ENCODE results near the gene TRPV6.

Gene TRPV6

DNA sequence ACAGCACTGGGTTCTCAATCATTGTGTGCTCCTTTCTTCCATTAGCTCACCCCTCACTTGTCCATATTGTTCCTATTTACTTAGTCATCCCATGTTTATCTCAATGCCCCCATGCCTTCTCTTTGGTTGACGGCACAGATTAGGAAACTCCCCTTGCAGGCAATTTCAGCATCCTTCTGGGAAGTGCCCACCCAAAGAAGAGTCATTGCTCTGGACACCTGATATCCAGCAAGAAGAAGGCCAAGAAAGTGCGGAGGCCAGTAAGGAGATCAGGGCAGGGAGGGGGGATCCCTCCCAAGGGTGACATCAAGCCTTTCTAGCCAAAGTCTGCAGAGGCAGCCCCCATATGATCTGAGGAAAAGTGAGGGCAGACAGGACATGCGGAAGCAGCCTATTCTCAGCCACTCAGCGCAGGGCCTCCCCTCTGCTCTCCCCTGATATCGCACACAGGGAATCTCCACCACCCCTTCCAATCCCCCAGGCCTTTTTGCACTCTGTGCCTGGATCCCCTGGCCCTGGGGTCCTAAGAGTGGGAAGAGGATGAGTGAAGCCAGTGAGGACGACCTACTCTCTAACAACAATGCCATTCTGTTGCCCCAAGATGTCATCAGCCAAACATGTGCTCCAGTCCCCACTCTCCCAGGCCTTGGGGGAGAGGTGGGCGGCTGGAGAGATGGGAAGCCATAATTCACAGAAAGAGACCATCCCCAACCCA lies 1.8 kb downstream of the TRPV6 start:
- DNase-seq (ENCODE audit: low spot score) = no peak

DNA sequence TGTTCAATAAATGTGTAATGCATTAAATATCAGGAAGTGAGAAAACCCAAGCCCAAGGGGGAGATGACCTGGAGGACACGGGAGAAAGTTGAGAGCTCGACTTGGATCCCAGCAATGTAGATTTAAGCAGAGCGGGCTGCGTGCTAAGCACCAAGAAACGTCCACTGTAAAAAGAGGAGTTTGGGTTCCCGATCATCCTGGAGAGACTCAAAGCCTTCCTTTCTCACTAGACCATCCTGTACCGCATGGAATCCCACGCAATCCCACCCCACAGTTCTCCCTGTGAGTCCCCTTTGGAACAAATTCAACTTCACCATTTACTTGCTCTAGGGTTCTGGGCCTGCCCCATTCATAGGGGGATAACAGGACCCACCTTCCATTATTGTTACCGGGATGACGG lies 2.4 kb downstream of the TRPV6 start:
- no peak for DNase-seq (ENCODE audit: low spot score)

DNA sequence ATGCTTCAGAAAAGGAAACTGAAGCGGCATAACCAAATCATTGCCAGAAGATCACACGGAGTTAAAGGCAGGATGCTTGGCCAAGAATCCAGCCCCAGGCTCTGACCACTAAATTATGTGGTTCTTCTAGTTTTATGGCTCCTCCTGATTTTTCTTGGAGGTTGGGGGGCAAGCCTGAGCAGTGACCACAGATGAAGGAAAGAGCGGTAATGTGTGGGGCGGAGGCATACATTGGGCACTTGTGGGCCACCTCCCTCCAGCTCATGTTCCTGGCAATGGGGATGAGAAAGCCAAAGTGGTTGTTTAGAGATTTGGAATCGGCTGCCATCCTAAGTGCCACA lies 3.2 kb downstream of the TRPV6 start:
- DNase-seq (ENCODE audit: low spot score) = no peak

DNA sequence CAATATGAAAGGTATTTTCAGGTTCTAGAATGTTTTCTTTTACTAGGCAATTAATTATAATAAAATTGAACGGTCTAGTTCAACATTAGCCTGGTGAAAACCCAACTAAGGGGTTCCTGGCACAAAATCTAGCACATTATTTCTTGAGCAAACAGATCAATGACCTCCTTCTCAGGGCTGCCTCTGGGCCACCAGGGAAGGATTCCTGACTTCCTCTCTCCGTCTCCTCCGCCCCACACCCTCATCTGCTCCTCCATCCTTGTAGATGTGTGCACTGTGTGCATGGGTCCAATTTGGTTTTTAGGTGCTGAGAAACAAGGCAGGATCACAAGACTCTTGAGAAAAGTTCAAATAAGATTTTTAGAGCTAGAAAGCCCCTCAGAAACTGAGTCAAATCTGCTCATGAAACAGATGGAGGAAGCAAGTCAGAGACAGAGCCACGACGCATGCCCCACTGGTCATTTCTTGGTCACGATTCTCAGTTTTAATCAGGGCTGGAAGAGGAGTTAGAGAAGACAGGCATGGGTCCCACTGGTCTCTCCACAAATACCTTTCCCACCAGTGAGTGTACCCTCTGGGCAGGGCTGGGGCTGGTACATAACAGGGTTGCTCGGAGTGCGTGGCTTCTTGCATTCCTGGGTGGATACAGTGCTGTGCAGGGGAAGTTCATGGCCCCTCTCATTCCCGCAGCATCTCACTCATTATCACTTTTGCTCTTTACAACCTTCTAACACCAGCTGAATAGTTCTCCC lies 3.8 kb downstream of the TRPV6 start:
- no peak for DNase-seq (ENCODE audit: low spot score)

DNA sequence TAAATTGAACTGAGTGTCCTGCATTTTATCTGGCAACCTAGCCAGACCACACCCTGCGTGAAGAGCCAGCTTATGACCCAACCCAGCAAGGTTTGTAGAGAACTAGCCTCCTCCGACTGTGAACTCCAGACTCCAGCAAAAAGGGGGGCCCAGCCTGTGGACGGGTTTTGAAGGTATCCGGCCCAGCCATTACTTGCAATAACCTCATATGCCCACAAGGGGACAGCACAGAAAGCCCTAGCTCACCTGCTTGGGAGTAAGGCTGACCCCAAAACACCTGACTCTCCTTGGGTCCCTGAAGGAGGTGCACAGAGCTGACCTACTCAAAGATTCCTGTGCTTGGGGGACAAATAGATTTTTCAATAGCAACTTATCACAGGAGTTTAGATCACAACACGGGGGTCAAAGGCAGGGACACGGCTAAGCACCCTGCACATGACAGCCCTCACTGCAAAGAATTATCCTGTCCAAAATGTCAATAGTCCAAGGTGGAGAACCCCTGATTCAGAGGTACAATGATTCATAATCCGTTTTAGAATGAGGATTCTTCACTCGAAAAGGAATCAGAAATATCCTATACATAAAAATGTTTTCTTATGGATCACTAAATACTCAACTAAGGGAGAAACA lies 4.6 kb downstream of the TRPV6 start:
- peak; percentile 60 for DNase-seq (ENCODE audit: low spot score)

DNA sequence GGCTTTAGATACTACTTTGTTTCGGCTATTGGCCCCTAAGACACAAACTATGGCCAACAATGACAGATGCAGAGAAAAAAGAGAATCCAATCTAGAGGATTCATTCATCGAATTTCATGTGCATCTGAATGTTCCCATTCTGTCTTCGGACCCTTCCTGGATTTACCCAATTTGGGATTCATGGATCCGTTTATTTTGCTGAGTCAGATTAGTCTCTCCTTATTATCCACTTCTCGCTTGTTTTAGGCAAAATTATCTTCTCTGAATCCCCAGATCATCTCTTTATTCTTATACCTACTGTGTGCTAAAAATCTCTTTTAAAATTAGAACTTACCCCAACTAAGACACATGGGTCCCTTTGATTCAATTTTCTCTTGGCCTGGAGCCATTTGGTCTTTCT lies 6.5 kb downstream of the TRPV6 start:
- DNase-seq (ENCODE audit: low spot score) = no peak

DNA sequence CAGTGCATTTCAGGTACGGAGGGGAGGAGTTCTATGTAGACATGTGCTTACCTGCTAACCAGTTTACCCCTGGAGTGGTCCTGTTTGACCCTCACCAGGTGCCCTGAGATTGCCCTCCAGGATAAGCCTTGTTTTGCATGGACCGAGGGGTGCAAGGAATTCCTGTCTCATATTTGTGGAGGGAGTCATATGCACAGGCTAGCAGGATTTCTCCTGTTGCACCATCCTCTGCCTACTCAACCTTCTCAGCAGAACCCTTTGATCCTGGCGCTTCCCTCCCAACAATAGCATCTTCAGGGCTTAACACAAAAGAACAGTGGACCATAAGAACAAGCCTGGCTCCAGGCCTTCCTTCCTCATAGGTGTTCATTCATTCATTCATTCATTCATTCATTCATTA lies 7.2 kb downstream of the TRPV6 start:
- no peak for DNase-seq (ENCODE audit: low spot score)

DNA sequence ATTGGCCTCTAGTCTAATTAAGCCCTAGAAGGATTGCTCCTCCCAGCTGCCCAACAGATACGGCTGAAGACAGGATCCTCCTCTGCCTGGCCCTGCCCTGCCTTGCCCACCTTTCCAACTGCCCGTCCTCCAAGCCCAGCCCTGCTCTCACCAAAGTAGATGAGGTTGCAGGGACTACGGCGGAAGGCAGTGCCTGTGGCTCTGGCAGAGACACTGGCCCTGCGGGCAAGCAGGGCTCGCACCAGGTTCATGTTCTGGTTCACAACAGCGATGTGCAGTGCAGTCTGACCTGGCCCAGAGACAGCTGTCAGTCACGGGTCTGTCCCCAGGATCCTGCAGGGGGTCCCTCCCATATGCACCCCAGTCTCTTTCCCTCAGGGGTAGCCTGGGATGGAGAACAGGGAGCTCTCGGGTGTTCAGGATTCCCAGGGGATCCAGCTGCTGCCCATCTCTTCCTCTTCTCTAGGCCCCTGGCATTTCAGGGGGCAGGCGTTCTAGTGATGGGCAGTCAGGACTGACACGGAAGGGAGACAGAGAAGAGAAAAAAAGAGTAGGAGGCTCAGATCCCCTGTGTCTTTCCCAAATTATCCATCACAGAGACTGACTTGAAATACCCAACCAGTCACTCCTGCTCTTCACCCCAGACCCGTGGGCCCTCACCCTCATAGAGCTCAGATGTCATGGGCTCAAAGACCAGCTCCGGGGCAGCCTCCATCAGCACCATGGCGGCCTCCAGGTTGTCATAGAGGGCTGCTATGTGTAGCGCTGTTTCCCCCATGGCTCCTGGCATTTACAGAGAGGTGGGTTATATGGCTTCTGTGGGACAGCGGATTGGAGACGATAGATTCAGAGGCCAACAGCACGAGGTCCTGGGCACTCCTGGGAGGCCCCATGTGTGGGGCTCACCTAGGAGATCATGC lies 8.3 kb downstream of the TRPV6 start:
- DNase-seq (ENCODE audit: low spot score) = no peak

DNA sequence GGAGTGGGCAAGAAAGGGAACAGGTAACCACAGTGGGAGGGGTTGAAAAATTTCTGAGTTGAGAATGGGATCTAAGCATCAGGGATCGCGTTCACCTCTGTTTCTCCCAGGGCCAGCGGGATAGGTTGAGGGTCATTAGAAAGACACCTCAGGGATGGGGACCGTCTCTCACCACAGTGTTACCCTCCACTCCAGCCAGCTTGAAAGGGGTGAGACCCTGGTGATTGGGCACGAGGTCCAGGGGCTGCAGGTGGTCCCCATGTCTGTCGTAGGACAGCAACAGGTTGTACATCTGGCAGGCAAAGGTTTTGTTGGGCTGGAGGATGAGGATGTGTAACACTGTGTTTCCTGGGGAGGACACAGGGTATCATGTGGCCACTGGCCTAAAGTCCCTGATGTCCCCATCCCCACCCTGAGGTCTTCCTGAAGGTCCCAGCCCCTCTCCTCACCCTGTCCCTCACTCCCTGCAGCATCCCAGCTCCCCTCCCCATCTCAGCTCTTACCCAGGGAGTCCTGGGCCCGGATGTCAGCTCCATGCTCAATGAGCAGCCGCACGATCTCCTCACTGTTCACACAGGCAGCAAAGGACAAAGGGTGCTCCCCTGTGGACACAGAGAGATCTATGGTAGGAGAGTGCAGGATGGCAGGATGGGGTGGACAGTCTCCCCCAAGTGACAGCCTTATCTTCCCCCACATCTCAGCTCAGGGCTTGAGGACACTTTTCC lies 9.1 kb downstream of the TRPV6 start:
- no peak for DNase-seq (ENCODE audit: low spot score)

DNA sequence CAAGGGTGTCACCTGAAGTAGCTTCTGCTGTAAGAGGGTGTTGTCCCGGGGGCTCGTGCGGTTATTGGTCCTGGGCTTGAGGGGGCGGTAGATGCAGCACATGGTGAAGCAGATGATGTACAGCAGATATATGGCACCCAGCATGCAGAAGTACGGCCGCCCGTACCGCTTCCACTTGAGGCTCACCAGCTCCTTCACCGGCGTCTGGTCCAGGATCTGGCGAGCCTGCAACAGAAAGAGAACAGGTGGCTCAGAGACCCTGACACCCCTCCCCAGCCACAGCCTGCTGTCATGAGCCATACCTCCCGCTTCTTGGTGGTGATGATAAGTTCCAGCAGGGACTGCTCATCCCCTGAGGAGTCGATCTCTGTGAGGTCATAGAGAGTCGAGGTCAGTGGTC lies 10.1 kb downstream of the TRPV6 start:
- DNase-seq (ENCODE audit: low spot score) = no peak

DNA sequence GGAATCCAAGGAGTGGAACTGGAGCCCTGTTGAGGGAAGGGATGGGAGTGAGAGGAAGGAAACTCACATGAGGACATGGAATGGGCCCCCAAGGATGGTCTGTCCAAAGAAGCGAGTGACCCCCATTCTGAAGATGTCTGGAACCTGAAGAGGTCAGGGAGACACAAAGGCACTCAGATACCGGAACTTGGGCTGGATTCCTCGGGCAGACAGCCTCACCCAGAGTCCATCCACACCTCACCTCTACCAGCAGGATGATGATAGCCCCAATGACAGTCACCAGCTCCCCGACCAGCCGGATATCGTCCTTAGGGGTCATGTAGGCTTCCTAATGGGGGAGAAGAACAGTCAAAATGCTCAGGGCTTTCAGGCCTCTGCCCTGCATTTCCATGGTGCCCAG lies 10.7 kb downstream of the TRPV6 start:
- no peak for DNase-seq (ENCODE audit: low spot score)

DNA sequence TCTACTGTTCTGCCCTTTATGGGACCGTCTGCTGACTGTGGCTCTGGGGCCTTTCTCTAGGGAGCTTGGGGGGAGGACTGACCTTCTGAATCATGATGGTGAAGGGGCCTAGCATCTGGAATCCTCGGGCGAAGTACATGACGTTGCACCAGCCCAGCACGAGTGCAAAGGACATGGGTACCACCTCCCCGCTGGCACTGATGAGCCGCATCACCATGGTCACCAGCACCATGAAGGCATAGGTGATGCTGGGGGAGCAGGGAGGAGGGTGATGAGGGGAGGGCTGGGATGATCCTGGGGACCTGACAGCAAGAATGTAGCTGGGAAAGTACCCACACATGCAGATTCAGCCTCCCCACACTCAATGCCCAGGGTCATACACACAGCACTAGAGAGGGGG lies 11.1 kb downstream of the TRPV6 start:
- DNase-seq (ENCODE audit: low spot score) = no peak

DNA sequence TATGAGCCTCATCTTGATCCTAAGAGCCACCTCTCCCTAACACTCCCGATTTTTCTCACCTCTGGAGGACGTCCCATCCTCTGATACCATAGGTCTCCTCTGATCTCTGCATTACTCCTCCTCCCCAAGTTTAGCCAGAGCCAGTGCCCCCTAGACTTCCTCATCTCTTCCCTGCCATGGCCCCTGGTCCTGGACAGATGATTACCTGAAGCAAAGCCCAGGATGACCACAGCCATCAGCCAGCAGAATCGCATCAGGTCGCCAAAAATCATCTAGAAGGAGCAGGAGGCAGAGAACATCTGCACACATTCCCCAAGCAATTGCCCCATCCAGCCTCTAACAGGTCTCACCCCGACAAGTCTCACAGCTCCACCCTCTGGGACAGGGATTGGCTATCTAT lies 11.7 kb downstream of the TRPV6 start:
- DNase-seq (ENCODE audit: low spot score) = no peak

DNA sequence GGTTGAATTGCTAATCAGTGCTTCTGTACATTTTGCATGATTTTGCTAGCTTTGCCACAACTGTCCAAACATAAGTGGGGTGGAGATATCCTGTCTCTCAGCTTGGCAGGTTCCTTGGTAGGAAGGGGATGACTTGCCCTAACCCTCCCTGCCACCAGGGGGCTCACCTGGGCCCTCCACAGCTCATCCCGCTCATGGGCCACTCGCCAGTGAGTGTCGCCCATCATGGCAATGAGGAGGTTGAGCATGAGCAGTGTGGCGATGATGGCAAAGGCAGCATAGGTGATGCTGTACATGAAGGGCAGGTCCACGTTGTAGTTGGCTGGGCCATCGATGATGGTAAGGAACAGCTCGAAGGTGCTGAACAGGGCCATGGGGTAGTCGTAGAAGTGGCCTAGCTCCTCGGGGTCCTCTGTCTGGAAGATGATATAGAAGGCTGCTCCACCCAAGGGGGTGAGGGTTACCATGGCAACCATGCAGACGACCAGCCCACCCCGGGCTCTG lies 12.2 kb downstream of the TRPV6 start:
- peak; percentile 14 for DNase-seq (ENCODE audit: low spot score)

DNA sequence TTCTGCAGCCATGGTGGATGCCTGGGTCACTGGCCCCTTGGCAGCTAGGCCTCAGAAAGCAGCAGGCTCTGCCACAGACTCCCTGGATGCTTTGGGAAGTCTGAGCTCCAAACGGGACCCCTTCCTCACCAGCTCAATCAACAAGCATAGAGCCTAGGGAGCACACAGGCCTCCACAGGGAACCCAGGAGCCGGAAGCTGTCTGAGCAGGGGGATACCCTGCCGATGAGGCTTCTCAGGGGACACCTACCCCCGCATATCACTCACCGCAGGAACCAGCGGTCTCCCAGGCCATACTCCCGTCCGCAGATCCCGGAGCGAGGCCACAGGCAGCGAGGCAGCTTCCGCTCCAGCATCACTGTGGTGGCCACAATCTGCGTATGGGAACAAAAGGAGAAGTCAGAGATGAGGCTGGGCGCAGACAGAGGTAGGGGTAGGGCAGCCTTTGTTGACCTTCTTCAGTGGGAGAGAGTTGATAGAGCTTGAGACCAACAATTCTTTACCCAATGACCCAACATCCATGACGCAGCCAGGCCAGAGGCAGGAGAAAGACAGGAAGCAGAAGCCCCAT lies 13.4 kb downstream of the TRPV6 start:
- no peak for DNase-seq (ENCODE audit: low spot score)

DNA sequence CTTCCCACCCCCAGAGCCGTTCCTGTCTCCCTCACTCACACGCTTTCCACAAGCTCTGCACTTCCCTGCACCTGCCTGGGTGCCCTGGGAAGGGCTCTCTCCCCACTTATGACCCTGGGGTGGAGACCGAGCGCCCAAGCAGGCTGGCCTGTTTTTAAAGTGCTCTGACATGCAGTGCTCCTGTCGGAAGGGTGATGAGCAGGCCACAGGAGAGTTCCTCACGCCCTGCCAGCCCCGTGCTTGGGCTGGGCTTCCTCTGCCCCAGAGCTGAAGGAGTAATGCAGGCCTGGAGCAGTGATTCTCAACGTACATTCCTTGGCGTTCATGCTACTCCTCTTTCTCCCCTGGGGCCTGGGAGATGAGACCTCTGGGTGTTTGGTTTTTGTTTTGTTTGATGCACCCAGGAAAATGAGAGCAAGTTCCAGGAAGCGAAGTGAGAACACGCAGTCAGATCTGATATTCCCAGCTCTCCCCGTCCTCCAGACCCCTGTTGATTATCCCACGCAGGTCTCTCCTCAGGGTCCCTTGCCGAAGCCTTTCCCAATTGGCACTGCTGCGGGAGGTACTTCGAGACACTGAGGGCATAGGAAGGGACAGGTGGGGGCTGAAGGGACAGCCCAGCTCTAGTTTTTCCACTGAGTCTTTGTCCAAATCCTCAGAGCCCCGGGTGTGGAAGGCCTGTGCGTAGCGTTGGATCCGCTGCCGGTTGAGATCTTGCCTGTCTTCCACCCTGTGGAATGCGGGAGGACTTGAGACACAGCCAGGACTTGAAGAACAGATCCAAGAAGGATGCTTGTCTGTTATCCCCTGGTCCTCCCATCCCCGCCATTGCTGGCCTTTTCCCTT lies 14.1 kb downstream of the TRPV6 start:
- DNase-seq (ENCODE audit: low spot score) = no peak

DNA sequence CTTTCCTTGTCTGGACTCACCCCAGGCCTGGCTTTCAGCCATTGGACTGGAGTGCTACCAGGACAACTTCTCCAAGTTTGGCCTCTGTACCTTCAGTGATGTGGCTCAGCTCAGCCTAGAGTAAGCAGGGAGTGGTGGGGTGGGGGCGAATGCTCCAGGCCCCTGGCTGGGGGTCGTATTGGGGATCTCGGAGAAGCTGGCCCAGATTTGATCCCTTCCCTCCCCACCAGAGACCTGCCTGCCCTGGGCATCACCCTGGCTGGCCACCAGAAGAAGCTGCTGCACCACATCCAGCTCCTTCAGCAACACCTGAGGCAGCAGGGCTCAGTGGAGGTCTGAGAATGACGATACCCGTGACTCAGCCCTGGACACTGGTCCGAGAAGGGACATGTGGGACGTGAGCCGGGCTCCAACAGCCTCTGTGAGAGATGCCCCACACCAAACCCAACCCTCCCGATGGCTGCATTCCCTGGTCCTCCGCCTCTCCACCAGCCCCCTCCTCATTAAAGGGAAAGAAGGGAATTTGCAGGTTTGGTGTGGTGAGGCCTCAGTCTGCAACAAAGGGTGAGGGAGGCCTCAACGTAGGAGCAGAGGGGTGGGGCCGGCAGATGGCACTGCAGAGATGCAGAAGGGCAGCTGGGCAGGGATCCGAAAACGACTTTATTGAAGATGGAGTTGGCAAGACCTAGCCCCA lies 14.8 kb downstream of the TRPV6 start:
- no peak for DNase-seq (ENCODE audit: low spot score)

DNA sequence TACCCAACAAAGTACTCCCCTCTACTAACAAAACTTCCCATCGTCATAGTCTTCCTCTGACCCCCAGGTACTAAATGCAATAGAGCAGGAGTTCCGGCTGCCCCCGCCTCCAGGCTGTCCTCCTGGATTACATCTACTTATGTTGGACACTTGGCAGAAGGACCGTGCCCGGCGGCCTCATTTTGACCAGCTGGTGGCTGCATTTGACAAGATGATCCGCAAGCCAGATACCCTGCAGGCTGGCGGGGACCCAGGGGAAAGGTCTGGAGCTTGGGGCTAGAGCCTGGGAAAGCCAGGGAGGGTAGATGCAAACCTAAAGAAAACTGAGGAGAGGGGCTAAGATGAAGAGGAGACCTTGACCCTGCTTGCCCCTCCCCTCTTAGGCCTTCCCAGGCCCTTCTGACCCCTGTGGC lies 15.4 kb downstream of the TRPV6 start:
- no peak for DNase-seq (ENCODE audit: low spot score)

DNA sequence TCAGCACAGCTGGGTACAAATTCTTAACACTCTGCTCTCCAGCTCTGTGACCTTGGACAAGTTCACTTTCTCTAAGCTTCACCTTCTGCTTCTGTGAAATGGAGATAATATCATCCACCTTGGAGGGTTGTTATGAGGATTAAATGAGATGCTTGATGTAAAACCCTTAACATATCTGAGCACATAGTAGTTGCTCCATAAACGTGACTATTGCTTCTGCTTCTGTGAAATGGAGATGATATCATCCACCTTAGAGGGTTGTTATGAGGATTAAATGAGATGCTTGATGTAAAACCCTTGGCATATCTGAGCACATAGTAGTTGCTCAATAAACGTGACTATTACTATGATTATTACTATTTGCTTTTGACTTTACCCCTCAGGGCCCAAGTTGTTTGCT lies 16.1 kb downstream of the TRPV6 start:
- no peak for DNase-seq (ENCODE audit: low spot score)

DNA sequence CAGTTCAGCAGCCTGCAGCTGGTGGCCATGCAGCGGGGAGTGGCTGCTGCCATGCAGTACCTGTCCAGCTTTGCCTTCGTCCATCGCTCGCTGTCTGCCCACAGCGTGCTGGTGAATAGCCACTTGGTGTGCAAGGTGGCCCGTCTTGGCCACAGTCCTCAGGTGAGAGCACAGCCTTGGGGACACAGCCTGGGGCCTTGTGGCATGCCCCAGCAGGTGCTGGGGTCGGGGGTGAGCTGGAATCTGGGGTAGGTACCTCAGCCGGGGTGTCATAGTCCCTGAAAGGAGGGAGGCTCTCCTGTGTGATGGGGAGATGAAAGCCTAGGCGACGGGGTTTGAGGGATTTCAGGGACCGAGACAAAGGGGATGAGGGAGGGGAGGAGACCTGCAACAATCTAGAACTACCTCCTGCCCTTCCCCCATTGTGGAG lies 16.5 kb downstream of the TRPV6 start:
- DNase-seq (ENCODE audit: low spot score) = no peak
